GM23248 (cell line): ENCODE data around the gene ARMH3.

ENCODE experiments used
- EZH2 ChIP-seq: fragments of 200-600 bp; sonication (generic); IDR thresholded peaks from 2 replicates; pipeline ENCODE4 v1.6.1; 2018; ENCODE audit warnings: antibody characterized with exemption, mild to moderate bottlenecking; ENCODE audit not compliant: insufficient read depth, poor library complexity, severe bottlenecking
- EZH2phosphoT487 ChIP-seq: fragments of 200-600 bp; sonication (generic); IDR thresholded peaks from 2 replicates; pipeline ENCODE4 v1.6.1; 2018; ENCODE audit warnings: antibody characterized with exemption, moderate library complexity, mild to moderate bottlenecking, low read depth; ENCODE audit not compliant: insufficient read depth

GRCh38 chr10:101941871-101942270 lies 114.1 kb downstream of the ARMH3 start:
- TF ChIP-seq EZH2phosphoT487 = no peak
- no peak for TF ChIP-seq EZH2
